Lung (tissue), 12 donors: ENCODE measurements around the gene P2RX5. TPM values are rescaled to one million over a fixed set of nuclear protein-coding genes. Genes with fewer than 3 reads are reported as not detected.

Experiments used
- ATAC-seq: fragments of 200-7000 bp; cut with Tn5 transposase; one replicate; pipeline ENCODE4 v1.9.1; 2020; ENCODE audit warnings: moderate number of reproducible peaks; ENCODE audit not compliant: insufficient read depth, low FRiP score
- DNase-seq, 3 donors: peaks; one replicate each; pipeline ENCODE4 v3.0.0-alpha.2; 2013 to 2017
- H3K27ac ChIP-seq, 2 donors: one replicate each; pipeline ENCODE4 v1.5.1; 2013; ENCODE audit warnings: mild to moderate bottlenecking in 2 of 2, moderate library complexity in 2 of 2, control low read depth in 1 of 2, inconsistent platforms in 1 of 2, low read depth in 1 of 2, low read length in 1 of 2
- H3K27me3 ChIP-seq, 3 donors: one replicate each; pipeline ENCODE4 v1.5.1; 2013; ENCODE audit warnings: low read length in 2 of 3; ENCODE audit not compliant: control insufficient read depth in 3 of 3, insufficient read depth in 3 of 3
- H3K36me3 ChIP-seq, 4 donors: one replicate each; pipeline ENCODE4 v1.5.1; 2013; ENCODE audit warnings: low read length in 4 of 4, mild to moderate bottlenecking in 1 of 4, moderate library complexity in 1 of 4; ENCODE audit not compliant: control insufficient read depth in 4 of 4, insufficient read depth in 4 of 4
- H3K4me1 ChIP-seq, 5 donors: one replicate each; pipeline ENCODE4 v1.5.1; 2013; ENCODE audit warnings: low read length in 5 of 5, mild to moderate bottlenecking in 2 of 5, moderate library complexity in 1 of 5; ENCODE audit not compliant: control insufficient read depth in 5 of 5, insufficient read depth in 5 of 5
- H3K4me3 ChIP-seq: one replicate; pipeline ENCODE4 v1.5.1; 2013; ENCODE audit warnings: mild to moderate bottlenecking, control low read depth, moderate library complexity
- H3K9ac ChIP-seq, 2 donors: one replicate each; pipeline ENCODE4 v1.5.1; 2013; ENCODE audit warnings: low read length in 2 of 2, control low read depth in 1 of 2; ENCODE audit not compliant: insufficient read depth in 1 of 2
- H3K9me3 ChIP-seq, 4 donors: one replicate each; pipeline ENCODE4 v1.5.1; 2013; ENCODE audit warnings: low read length in 3 of 4, mild to moderate bottlenecking in 1 of 4, moderate library complexity in 1 of 4; ENCODE audit not compliant: control insufficient read depth in 4 of 4, insufficient read depth in 3 of 4
- WGBS, 2 donors: extraction: QIAGEN DNeasy Blood & Tissue Kit; methylation state at CpG; one replicate each; pipeline ENCODE4 v1.1.7; 2013; 5-methylcytosine and 5-hydroxymethylcytosine counted together
- polyA plus RNA-seq, 2 donors: library from polyadenylated mRNA; stranded (reverse); fragments of 200-250 nt; gene quantifications; one replicate each; pipeline ENCODE4 v1.2.1, GENCODE V29; 2013
- total RNA-seq, 2 donors: library from RNA; depleted of rRNA in 1 of 2; stranded (reverse); fragments of >200 nt in 1 of 2; gene quantifications; one replicate each; pipeline ENCODE4 v1.2.1, GENCODE V29; 2014 to 2021
- TF ChIP-seq, protein P1 (sequence below): IDR thresholded peaks from 2 replicates; pipeline ENCODE4 v1.5.1; 2012; ENCODE audit warnings: mild to moderate bottlenecking; ENCODE audit errors: control extremely low read depth, extremely low read depth
- donor health status: control.
- donor health status: control.
- donor health status: Bipolar disorder and iron deficiency.
- donor health status: healthy.
- donor health status: DM: yes; HTN: yes; CAD: no.

P2RX5 gene
- total and polyA plus RNA-seq, 4 donors: 1.3 to 4.7 (median 3.3) TPM

DNA sequence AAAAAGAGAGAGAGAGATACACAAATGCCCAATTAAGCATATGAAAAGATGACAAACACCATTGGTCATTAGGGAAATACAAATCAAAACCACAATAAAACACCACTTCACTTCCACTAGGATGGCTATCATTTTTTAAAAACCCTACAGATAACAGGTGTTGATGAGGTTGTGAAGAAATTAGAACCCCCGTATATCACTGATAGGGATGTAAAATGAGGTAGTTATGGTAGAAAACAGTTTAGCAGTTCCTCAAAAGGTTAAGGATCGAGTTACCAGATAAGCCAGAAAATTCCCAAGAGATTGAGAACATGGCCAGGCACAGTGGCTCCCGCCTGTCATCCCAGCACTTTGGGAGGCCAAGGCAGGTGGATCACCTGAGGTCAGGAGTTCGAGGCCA, 2.8 kb downstream of the P2RX5 start:
- H3K9ac ChIP-seq: no peak overlapping the region
- peaks cover 0 to 7% (median 0%) of the 10 kb centered on the region in 5 donors for H3K4me1 ChIP-seq
- H3K4me3 ChIP-seq: no peak overlapping the region
- no peak overlapping the region for H3K27ac ChIP-seq
- no peaks in the 10 kb centered on the region for H3K36me3 ChIP-seq
- 54 to 75% methylated on average over 4 of the region's 4 CpGs for WGBS, 2 donors
- peaks cover 3 to 57% (median 32%) of the 10 kb centered on the region in 3 donors for H3K27me3 ChIP-seq
- ATAC-seq (no peak), DNase-seq (no peak)
- TF ChIP-seq, protein P1, sequence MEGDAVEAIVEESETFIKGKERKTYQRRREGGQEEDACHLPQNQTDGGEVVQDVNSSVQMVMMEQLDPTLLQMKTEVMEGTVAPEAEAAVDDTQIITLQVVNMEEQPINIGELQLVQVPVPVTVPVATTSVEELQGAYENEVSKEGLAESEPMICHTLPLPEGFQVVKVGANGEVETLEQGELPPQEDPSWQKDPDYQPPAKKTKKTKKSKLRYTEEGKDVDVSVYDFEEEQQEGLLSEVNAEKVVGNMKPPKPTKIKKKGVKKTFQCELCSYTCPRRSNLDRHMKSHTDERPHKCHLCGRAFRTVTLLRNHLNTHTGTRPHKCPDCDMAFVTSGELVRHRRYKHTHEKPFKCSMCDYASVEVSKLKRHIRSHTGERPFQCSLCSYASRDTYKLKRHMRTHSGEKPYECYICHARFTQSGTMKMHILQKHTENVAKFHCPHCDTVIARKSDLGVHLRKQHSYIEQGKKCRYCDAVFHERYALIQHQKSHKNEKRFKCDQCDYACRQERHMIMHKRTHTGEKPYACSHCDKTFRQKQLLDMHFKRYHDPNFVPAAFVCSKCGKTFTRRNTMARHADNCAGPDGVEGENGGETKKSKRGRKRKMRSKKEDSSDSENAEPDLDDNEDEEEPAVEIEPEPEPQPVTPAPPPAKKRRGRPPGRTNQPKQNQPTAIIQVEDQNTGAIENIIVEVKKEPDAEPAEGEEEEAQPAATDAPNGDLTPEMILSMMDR: no peak
- H3K9me3 ChIP-seq: peaks cover 0 to 4% (median 1%) of the 10 kb centered on the region in 4 donors

DNA sequence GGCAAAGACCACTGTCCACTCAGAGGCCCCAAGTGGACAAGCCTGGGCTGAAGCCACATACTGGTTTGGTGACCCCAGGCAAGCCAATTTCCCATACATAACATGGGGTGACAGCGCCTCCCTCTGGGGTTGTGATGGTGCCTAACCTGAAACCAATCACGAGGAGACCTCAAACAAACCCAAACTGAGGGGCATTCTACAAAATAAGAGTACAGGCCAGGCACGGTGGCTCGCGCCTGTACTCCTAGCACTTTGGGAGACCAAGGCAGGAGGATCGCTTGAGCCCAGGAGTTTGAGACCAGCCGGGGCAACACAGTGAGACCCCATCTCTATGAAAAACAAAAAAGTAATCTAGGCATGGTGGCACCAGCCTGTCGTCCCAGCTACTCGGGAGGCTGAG, 3.6 kb downstream of the P2RX5 start:
- no peak overlapping the region for H3K9ac ChIP-seq
- TF ChIP-seq, protein P1: no peak
- no peaks in the 10 kb centered on the region for H3K36me3 ChIP-seq
- H3K27me3 ChIP-seq: peaks cover 3 to 49% (median 27%) of the 10 kb centered on the region in 3 donors
- DNase-seq: no peak
- H3K4me1 ChIP-seq: peaks cover 0 to 7% (median 0%) of the 10 kb centered on the region in 5 donors
- no peak overlapping the region for H3K4me3 ChIP-seq
- H3K9me3 ChIP-seq: no peaks in the 10 kb centered on the region
- ATAC-seq: no peak
- H3K27ac ChIP-seq: no peak overlapping the region
- WGBS, 2 donors: 86 to 90% methylated on average over 9 of the region's 9 CpGs

DNA sequence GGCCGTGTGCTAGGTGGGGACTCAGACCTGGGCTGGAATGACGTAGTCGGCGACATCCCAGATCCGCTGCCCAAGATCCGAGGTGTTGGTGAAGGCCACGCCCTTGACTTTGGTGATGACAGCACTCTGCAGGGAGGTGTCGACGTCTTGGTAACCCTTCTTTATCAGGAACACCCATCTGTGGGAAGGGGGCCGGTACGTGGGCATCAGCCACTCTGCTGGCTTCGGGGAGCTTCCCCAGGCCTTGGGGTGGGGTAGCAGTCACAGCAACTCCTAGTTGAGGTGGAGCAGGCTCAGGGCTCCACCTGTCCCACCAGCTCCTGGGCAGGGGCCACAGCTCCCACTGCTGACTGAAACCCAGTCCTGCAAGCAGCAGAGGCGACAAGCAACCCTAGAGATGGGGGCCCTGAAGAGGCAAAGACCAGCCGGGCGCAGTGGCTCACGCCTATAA, 4.3 kb downstream of the P2RX5 start:
- TF ChIP-seq, protein P1: no peak
- no peaks in the 10 kb centered on the region for H3K9me3 ChIP-seq
- no peak for ATAC-seq
- no peak overlapping the region for H3K4me3 ChIP-seq
- peaks cover 3 to 43% (median 24%) of the 10 kb centered on the region in 3 donors for H3K27me3 ChIP-seq
- no peak for DNase-seq
- H3K4me1 ChIP-seq: peaks cover 0 to 7% (median 0%) of the 10 kb centered on the region in 5 donors
- no peak overlapping the region for H3K27ac ChIP-seq
- WGBS, 2 donors: 81 to 90% methylated on average over 16 of the region's 16 CpGs
- H3K9ac ChIP-seq: no peak overlapping the region
- no peaks in the 10 kb centered on the region for H3K36me3 ChIP-seq

DNA sequence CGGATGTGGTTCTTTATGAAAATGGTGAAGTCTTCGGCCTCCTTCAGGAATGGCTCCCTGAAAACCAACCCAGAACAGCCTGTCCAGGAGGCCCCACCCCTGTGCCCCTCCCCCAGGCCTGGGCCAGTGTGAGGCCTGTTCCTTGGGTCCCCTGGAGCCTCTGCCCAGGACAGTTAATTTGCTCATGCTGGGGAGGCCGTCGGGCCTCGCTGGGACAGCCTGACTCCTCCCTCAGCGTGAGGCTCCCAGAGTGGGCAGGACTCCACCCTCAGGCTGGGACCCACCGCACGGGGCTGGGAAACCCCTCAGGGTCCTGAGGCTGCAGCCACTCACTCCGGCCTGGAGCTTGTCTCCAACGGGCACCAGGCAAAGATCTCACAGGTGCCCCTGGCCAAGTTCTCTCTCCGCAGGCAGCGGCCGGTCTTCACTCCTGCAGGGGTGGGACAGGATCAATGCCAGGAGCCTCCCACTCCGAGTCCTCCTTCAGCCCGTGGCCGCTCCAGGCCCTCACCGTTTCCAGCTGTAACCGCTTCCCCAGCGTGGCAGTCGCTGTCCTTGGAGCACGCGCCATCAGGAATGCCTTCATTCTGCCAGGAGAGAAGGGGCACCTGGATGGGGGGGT, 5.8 kb downstream of the P2RX5 start:
- Histone ChIP-seq H3K9ac (no peak overlapping the region), H3K27me3 (peaks cover 3 to 30% (median 14%) of the 10 kb centered on the region in 3 donors), H3K27ac (no peak overlapping the region), H3K4me1 (peaks cover 0 to under 1% (median 0%) of the 10 kb centered on the region in 5 donors), H3K9me3 (no peaks in the 10 kb centered on the region), H3K36me3 (no peaks in the 10 kb centered on the region), H3K4me3 (no peak overlapping the region)
- no peak for ATAC-seq
- TF ChIP-seq, protein P1: no peak
- DNase-seq: no peak
- WGBS, 2 donors: 79 to 89% methylated on average over 22 of the region's 22 CpGs
